Measurements from ENCODE around the gene SLC24A3. TPM values are rescaled to one million over a fixed set of nuclear protein-coding genes. Genes with fewer than 3 reads are reported as not detected.

Gene SLC24A3
- total RNA-seq, 1 experiment from 2014 or later, result 46.0 TPM

DNA sequence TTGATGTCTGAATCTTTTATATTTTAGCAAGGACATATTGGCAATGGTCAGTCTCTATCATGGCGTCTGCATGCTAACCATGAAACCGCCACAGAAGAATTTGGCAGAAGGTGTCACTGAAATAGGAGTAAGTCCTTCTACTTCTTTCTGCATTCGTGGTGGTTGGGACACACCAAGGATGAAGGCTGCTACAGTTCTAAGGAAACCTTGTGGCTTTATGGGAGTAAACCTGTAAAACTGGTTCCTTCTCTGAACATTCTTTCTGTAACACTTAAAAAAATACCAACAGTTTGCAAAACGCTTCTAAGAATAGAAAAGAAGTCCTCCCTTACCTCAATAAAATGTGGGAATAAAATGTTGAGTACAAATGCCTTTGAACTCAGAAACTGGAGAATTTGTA is 195.3 kb downstream of the SLC24A3 start:
- no peak overlapping the region for H3K4me3 ChIP-seq (ENCODE audit: low read depth, low read length, poor library complexity, severe bottlenecking)
- no peak for DNase-seq (ENCODE audit: low spot score)
- no peaks in the 10 kb centered on the region for H3K27me3 ChIP-seq (replicated peaks; ENCODE audit: insufficient read depth, low read depth, low read length, poor library complexity)
- intact Hi-C loops (cut with micrococcal nuclease; ENCODE audit: unreplicated experiment), result loop anchor here (5.0 kb wide), 1 partner anchor 185 kb away; no protein-coding TSS in a partner anchor
- H3K4me1 ChIP-seq (ENCODE audit: insufficient read depth, low read length, poor library complexity, severe bottlenecking), result peaks cover 31% of the 10 kb centered on the region
- BruUV-seq (replicated peaks), result no TSS peak
- CTCF ChIA-PET, result no interaction called here
- POLR2A ChIA-PET (ENCODE audit: low non-redundant PET), result no interaction called here
- TF ChIP-seq, protein P1, sequence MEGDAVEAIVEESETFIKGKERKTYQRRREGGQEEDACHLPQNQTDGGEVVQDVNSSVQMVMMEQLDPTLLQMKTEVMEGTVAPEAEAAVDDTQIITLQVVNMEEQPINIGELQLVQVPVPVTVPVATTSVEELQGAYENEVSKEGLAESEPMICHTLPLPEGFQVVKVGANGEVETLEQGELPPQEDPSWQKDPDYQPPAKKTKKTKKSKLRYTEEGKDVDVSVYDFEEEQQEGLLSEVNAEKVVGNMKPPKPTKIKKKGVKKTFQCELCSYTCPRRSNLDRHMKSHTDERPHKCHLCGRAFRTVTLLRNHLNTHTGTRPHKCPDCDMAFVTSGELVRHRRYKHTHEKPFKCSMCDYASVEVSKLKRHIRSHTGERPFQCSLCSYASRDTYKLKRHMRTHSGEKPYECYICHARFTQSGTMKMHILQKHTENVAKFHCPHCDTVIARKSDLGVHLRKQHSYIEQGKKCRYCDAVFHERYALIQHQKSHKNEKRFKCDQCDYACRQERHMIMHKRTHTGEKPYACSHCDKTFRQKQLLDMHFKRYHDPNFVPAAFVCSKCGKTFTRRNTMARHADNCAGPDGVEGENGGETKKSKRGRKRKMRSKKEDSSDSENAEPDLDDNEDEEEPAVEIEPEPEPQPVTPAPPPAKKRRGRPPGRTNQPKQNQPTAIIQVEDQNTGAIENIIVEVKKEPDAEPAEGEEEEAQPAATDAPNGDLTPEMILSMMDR (conservative IDR thresholded peaks at IDR 0.05; ENCODE audit: low read depth, low read length), result no peak
- no peak for TF ChIP-seq EZH2 (IDR thresholded peaks at IDR 0.05; ENCODE audit: borderline replicate concordance, low read depth, low read length, poor library complexity, severe bottlenecking)
- peak overlapping the region; percentile 1 for H3K27ac ChIP-seq (ENCODE audit: low read depth, low read length, poor library complexity, severe bottlenecking)
- H3K9me3 ChIP-seq (ENCODE audit: low read depth, low read length, poor library complexity, severe bottlenecking), result no peaks in the 10 kb centered on the region
- no peaks in the 10 kb centered on the region for H3K36me3 ChIP-seq (ENCODE audit: insufficient read depth, low read length, poor library complexity, severe bottlenecking)

DNA sequence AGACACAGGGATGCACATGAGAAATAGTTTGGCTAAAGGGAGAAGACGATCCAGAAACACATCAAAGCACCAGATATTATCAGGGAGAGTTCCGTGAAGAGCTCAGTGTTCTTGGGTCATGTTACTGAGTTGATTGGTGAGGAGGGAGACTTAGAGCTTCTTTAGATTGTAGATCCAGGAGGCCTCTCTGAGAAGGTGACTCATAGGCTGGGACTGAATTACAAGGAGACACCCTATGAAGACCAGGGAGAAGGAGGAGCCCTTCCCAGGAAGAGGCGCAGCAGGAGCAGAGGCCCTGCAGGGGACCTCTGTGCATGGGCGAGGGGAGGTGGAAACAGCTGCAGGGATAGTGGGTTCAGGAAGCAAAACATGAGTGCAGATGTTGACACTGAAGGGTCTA is 196.5 kb downstream of the SLC24A3 start:
- no TSS peak for BruUV-seq (replicated peaks)
- Histone ChIP-seq H3K4me3 (ENCODE audit: low read depth, low read length, poor library complexity, severe bottlenecking) (no peak overlapping the region), H3K9me3 (ENCODE audit: low read depth, low read length, poor library complexity, severe bottlenecking) (no peaks in the 10 kb centered on the region), H3K36me3 (ENCODE audit: insufficient read depth, low read length, poor library complexity, severe bottlenecking) (no peaks in the 10 kb centered on the region), H3K27ac (ENCODE audit: low read depth, low read length, poor library complexity, severe bottlenecking) (peak overlapping the region; percentile 18), H3K4me1 (ENCODE audit: insufficient read depth, low read length, poor library complexity, severe bottlenecking) (peaks cover 27% of the 10 kb centered on the region), H3K27me3 (replicated peaks; ENCODE audit: insufficient read depth, low read depth, low read length, poor library complexity) (no peaks in the 10 kb centered on the region)
- CTCF ChIA-PET, result no interaction called here
- no peak for TF ChIP-seq EZH2 (IDR thresholded peaks at IDR 0.05; ENCODE audit: borderline replicate concordance, low read depth, low read length, poor library complexity, severe bottlenecking)
- TF ChIP-seq, protein P1 (conservative IDR thresholded peaks at IDR 0.05; ENCODE audit: low read depth, low read length), result no peak
- intact Hi-C loops (cut with micrococcal nuclease; ENCODE audit: unreplicated experiment), result loop anchor here (5.0 kb wide), 1 partner anchor 187 kb away; no protein-coding TSS in a partner anchor
- peak; percentile 87 for DNase-seq (ENCODE audit: low spot score)
- POLR2A ChIA-PET (ENCODE audit: low non-redundant PET), result no interaction called here

DNA sequence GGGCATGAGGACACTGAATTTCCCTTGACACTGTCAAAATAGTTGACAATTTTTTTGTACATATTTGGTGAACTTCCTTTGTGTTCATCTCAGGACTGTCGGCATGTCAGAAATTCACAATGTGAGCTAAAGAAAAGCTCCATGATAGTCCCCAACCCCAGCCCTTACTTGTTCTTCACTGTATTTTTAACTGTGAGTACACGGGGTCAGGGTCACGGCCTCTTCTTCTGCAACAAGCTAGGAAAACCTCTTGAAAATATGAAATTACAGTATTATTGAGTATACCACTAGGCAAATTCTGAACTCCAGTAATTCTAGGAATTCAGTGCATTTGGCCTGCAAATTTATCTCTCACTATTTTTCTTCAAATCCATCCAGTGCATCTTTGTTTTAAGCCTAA is 199.4 kb downstream of the SLC24A3 start:
- no TSS peak for BruUV-seq (replicated peaks)
- DNase-seq (ENCODE audit: low spot score), result no peak
- POLR2A ChIA-PET (ENCODE audit: low non-redundant PET), result no interaction called here
- Histone ChIP-seq H3K4me3 (ENCODE audit: low read depth, low read length, poor library complexity, severe bottlenecking) (no peak overlapping the region), H3K27ac (ENCODE audit: low read depth, low read length, poor library complexity, severe bottlenecking) (no peak overlapping the region), H3K4me1 (ENCODE audit: insufficient read depth, low read length, poor library complexity, severe bottlenecking) (peaks cover 20% of the 10 kb centered on the region), H3K36me3 (ENCODE audit: insufficient read depth, low read length, poor library complexity, severe bottlenecking) (peaks cover 3% of the 10 kb centered on the region), H3K27me3 (replicated peaks; ENCODE audit: insufficient read depth, low read depth, low read length, poor library complexity) (no peaks in the 10 kb centered on the region), H3K9me3 (ENCODE audit: low read depth, low read length, poor library complexity, severe bottlenecking) (no peaks in the 10 kb centered on the region)
- intact Hi-C loops (cut with micrococcal nuclease; ENCODE audit: unreplicated experiment), result loop anchor here (10.0 kb wide), 1 partner anchor 173 kb away; no protein-coding TSS in a partner anchor
- TF ChIP-seq EZH2 (IDR thresholded peaks at IDR 0.05; ENCODE audit: borderline replicate concordance, low read depth, low read length, poor library complexity, severe bottlenecking), result no peak
- TF ChIP-seq, protein P1 (conservative IDR thresholded peaks at IDR 0.05; ENCODE audit: low read depth, low read length), result no peak
- CTCF ChIA-PET, result no interaction called here
